K562 (cell line): ENCODE data around the gene ZNF559. TPM values are rescaled to one million over a fixed set of nuclear protein-coding genes. Genes with fewer than 3 reads are reported as not detected.

Experiments used
- ATAC-seq: fragments of 200-7000 bp; cut with Tn5 transposase; 3 replicates; pipeline ENCODE4 v1.9.1; 2020; ENCODE audit warnings: moderate library complexity
- BruUV-seq: library from RNA; stranded (reverse); fragments of 400-500 nt; replicated peaks from 2 replicates; lab custom pipeline; 2021; lab: Mats Ljungman, UMichigan
- CTCF ChIA-PET: fragments of 300-600 bp; formaldehyde crosslinking; extraction: SDS; loops from one replicate; lab custom pipeline; 2021; ENCODE audit warnings: low intra/inter-chr PET ratio; lab: Yijun Ruan, JAX
- POLR2A ChIA-PET: fragments of 300-600, 350-650 bp; sonication (Branson Sonifier 250); formaldehyde crosslinking; extraction: SDS; loops from one replicate; lab custom pipeline; 2021; ENCODE audit warnings: antibody characterized with exemption, inconsistent platforms; lab: Yijun Ruan, JAX
- DNase-seq, 4 experiments: peaks; one replicate each; pipeline versions ENCODE4 v3.0.0 to v3.0.0-alpha.2; 2011 to 2018; ENCODE audit warnings: low spot score in 3 of 4, mixed read lengths in 3 of 4; ENCODE audit errors: extremely low read depth in 1 of 4
- FAIRE-seq: peaks from 2 replicates; lab custom pipeline; 2011; peaks lifted over from hg19 to GRCh38; lab: Jason Lieb, UNC
- H2AFZ ChIP-seq: 2 replicates; pipeline ENCODE4 v1.6.0; 2011; ENCODE audit warnings: low read depth, low read length, control low read depth, inconsistent platforms
- H3K27ac ChIP-seq: fragments of 200-600 bp; 3 replicates; pipeline ENCODE4 v1.8.0; 2011; ENCODE audit warnings: low read depth, mild to moderate bottlenecking, control low read depth, inconsistent platforms, low read length, moderate library complexity, mixed read lengths; ENCODE audit errors: extremely low read depth
- H3K27me3 ChIP-seq, 2 experiments: fragments of 300-600 bp in 1 of 2; 2 replicates in 1 of 2; 3 replicates in 1 of 2; pipeline versions ENCODE4 v1.6.0 to v1.8.0; 2011; ENCODE audit warnings: inconsistent platforms in 2 of 2, low read length in 2 of 2, mild to moderate bottlenecking in 1 of 2, mixed read lengths in 1 of 2, moderate library complexity in 1 of 2; ENCODE audit not compliant: control insufficient read depth in 2 of 2, insufficient read depth in 2 of 2
- H3K36me3 ChIP-seq: fragments of 300-600 bp; 3 replicates; pipeline ENCODE4 v1.8.0; 2011; ENCODE audit warnings: mild to moderate bottlenecking, low read length, inconsistent platforms; ENCODE audit not compliant: control insufficient read depth, insufficient read depth
- H3K4me1 ChIP-seq, 2 experiments: fragments of 200-600 bp in 1 of 2; replicated peaks in 1 of 2; 2 replicates in 1 of 2; 3 replicates in 1 of 2; pipeline versions ENCODE4 v1.5.1 to v1.8.0; 2011; ENCODE audit warnings: inconsistent platforms in 2 of 2, low read length in 2 of 2, mild to moderate bottlenecking in 1 of 2, mixed read lengths in 1 of 2, moderate library complexity in 1 of 2; ENCODE audit not compliant: control insufficient read depth in 2 of 2, insufficient read depth in 2 of 2
- H3K4me2 ChIP-seq: 2 replicates; pipeline ENCODE4 v1.6.1; 2011; ENCODE audit warnings: low read length, control low read depth, inconsistent platforms, mixed read lengths; ENCODE audit not compliant: insufficient read depth
- H3K4me3 ChIP-seq: fragments of 200-600 bp; sonication (generic), shearing (Covaris generic); 2 replicates; pipeline ENCODE4 v1.5.1; 2016; ENCODE audit warnings: control low read depth, inconsistent platforms
- H3K79me2 ChIP-seq: fragments of 200-600 bp; 3 replicates; pipeline ENCODE4 v1.8.0; 2011; ENCODE audit warnings: low read length, inconsistent platforms; ENCODE audit not compliant: control insufficient read depth, insufficient read depth
- H3K9ac ChIP-seq, 2 experiments: 2 replicates each; pipeline versions ENCODE4 v1.6.0 to v1.6.1; 2011; ENCODE audit warnings: low read depth in 2 of 2, low read length in 2 of 2, control low read depth in 1 of 2, inconsistent platforms in 1 of 2, mild to moderate bottlenecking in 1 of 2, mixed read lengths in 1 of 2; ENCODE audit not compliant: insufficient read depth in 1 of 2
- H3K9me1 ChIP-seq: one replicate; pipeline ENCODE4 v1.6.0; 2011; ENCODE audit warnings: inconsistent platforms, mild to moderate bottlenecking, low read length, moderate library complexity; ENCODE audit not compliant: control insufficient read depth, insufficient read depth
- H3K9me3 ChIP-seq: replicated peaks from 2 replicates; pipeline ENCODE4 v1.5.1; 2011; ENCODE audit warnings: low read depth, low read length, inconsistent platforms; ENCODE audit not compliant: control insufficient read depth, insufficient read depth
- H4K20me1 ChIP-seq: replicated peaks from 2 replicates; pipeline ENCODE4 v1.6.1; 2011; ENCODE audit warnings: low read length, inconsistent platforms, mixed read lengths; ENCODE audit not compliant: control insufficient read depth, insufficient read depth
- ATF1 ChIP-seq, 2 experiments: fragments of 450-650 bp in 1 of 2; IDR thresholded peaks; 2 replicates each; pipeline ENCODE4 v1.6.1; 2016; ENCODE audit warnings: missing compliant biosample characterization in 1 of 2, missing genetic modification characterization in 1 of 2
- HLTF ChIP-seq: fragments of 450-650 bp; IDR thresholded peaks from 2 replicates; pipeline ENCODE4 v1.6.1; 2016
- PHF21A ChIP-seq: fragments of 450-650 bp; IDR thresholded peaks from 2 replicates; pipeline ENCODE4 v1.6.1; 2017; ENCODE audit warnings: low read depth, borderline replicate concordance
- TAF9B ChIP-seq: fragments of 450-650 bp; IDR thresholded peaks from 2 replicates; pipeline ENCODE4 v1.6.1; 2018; ENCODE audit warnings: mild to moderate bottlenecking; ENCODE audit not compliant: partially characterized antibody
- TRIM28 ChIP-seq: fragments of 450-650 bp; IDR thresholded peaks from 2 replicates; pipeline ENCODE4 v1.6.1; 2017
- WGBS: fragments of 100-300 bp; shearing (Covaris generic); methylation state at CpG from one replicate; pipeline ENCODE4 v1.1.6; 2016; ENCODE audit warnings: low coverage, mixed read lengths; ENCODE audit not compliant: insufficient coverage; ENCODE audit errors: missing lambda C conversion rate; 5-methylcytosine and 5-hydroxymethylcytosine counted together
- in situ Hi-C: fragments of 300-500 bp; cut with MboI; formaldehyde crosslinking; loops from 4 replicates; pipeline ENCODE4 v1.15.0; 2018; ENCODE audit warnings: inconsistent platforms, mixed read lengths
- intact Hi-C: fragments of 100-400 bp; cut with micrococcal nuclease; formaldehyde crosslinking; loops from 2 replicates; pipeline ENCODE4 v1.14.2; 2022
- polyA plus RNA-seq, 8 experiments: library from polyadenylated mRNA; depleted of rRNA in 4 of 8; stranded (reverse) in 5 of 8; unstranded in 3 of 8; fragments of >200 nt; fragmentation: Nextera tagmentation in 2 of 8; fragmentation: Illumina TruSeq in 1 of 8; extraction: Ambion mirVana in 2 of 8; extraction: Trizol in 1 of 8; gene quantifications; 2 replicates each; pipeline versions ENCODE4 v1.2.1 to v1.2.3, GENCODE V29; 2011 to 2014; ENCODE audit warnings: inconsistent platforms in 1 of 8, missing spikeins in 1 of 8
- total RNA-seq, 7 experiments: library from RNA; depleted of rRNA in 6 of 7; stranded (reverse); fragments of >200 nt in 6 of 7; fragmentation: Illumina TruSeq in 2 of 7; extraction: Trizol in 2 of 7; gene quantifications; 2 replicates each; pipeline versions ENCODE4 v1.2.1 to v1.2.3, GENCODE V29; 2011 to 2021; ENCODE audit warnings: low replicate concordance in 1 of 7
- TF ChIP-seq, protein P1 (sequence below): fragments of 450-650 bp; IDR thresholded peaks from 2 replicates; pipeline ENCODE4 v1.6.1; 2018; ENCODE audit warnings: mild to moderate bottlenecking, low read depth; ENCODE audit not compliant: partially characterized antibody
- TF ChIP-seq, protein P2 (sequence below), 2 experiments: fragments of 450-650 bp; IDR thresholded peaks; 2 replicates each; pipeline ENCODE4 v1.6.1; 2018; ENCODE audit warnings: mild to moderate bottlenecking in 2 of 2, low read depth in 1 of 2; ENCODE audit not compliant: partially characterized antibody in 2 of 2
- TF ChIP-seq, protein P3 (sequence below): sonication (generic); formaldehyde crosslinking; IDR thresholded peaks from 2 replicates; pipeline ENCODE4 v1.8.0; 2022; ENCODE audit warnings: missing genetic modification reagents, mild to moderate bottlenecking, borderline replicate concordance
- TF ChIP-seq, protein P4 (sequence below): fragments of 450-650 bp; formaldehyde crosslinking; IDR thresholded peaks from 2 replicates; pipeline ENCODE4 v1.4.0; 2022; ENCODE audit warnings: mild to moderate bottlenecking, moderate library complexity
- TF ChIP-seq, protein P5 (sequence below): sonication (generic); formaldehyde crosslinking; IDR thresholded peaks from 2 replicates; pipeline ENCODE4 v1.8.0; 2022; ENCODE audit warnings: mild to moderate bottlenecking, missing genetic modification reagents, borderline replicate concordance

ZNF559 gene
- total and polyA plus RNA-seq, 9 of the 15 experiments (the other 6 are each of a cell fraction or from before 2014, with no cell fraction given): 4.0 to 21.5 (median 11.5) TPM

DNA sequence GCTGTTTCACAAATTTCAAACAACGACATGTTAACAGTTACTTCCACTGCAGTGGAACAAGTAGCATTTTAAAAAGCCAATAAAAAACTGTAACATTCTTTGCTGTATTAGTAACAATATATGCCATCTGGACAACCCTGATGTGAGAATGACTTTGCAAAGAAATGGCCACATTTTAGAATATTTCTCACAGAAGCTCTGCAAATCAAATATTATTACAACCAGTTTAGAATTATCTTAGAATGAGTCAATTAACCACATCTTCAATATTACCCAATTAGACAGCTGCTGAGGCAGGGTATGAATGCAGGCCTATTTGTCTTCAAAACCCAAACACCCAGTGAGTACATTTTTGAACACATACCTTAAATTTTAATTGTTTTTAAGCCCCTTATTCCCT, 17.5 kb upstream of the ZNF559 start:
- 35% methylated on average over 1 of the region's 1 CpG for WGBS
- CTCF ChIA-PET: no interaction called here
- no peak for TF ChIP-seq TAF9B
- TF ChIP-seq, protein P1, sequence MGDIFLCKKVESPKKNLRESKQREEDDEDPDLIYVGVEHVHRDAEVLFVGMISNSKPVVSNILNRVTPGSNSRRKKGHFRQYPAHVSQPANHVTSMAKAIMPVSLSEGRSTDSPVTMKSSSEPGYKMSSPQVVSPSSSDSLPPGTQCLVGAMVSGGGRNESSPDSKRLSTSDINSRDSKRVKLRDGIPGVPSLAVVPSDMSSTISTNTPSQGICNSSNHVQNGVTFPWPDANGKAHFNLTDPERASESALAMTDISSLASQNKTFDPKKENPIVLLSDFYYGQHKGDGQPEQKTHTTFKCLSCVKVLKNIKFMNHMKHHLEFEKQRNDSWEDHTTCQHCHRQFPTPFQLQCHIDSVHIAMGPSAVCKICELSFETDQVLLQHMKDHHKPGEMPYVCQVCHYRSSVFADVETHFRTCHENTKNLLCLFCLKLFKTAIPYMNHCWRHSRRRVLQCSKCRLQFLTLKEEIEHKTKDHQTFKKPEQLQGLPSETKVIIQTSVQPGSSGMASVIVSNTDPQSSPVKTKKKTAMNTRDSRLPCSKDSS: no peak
- TF ChIP-seq, protein P2, sequence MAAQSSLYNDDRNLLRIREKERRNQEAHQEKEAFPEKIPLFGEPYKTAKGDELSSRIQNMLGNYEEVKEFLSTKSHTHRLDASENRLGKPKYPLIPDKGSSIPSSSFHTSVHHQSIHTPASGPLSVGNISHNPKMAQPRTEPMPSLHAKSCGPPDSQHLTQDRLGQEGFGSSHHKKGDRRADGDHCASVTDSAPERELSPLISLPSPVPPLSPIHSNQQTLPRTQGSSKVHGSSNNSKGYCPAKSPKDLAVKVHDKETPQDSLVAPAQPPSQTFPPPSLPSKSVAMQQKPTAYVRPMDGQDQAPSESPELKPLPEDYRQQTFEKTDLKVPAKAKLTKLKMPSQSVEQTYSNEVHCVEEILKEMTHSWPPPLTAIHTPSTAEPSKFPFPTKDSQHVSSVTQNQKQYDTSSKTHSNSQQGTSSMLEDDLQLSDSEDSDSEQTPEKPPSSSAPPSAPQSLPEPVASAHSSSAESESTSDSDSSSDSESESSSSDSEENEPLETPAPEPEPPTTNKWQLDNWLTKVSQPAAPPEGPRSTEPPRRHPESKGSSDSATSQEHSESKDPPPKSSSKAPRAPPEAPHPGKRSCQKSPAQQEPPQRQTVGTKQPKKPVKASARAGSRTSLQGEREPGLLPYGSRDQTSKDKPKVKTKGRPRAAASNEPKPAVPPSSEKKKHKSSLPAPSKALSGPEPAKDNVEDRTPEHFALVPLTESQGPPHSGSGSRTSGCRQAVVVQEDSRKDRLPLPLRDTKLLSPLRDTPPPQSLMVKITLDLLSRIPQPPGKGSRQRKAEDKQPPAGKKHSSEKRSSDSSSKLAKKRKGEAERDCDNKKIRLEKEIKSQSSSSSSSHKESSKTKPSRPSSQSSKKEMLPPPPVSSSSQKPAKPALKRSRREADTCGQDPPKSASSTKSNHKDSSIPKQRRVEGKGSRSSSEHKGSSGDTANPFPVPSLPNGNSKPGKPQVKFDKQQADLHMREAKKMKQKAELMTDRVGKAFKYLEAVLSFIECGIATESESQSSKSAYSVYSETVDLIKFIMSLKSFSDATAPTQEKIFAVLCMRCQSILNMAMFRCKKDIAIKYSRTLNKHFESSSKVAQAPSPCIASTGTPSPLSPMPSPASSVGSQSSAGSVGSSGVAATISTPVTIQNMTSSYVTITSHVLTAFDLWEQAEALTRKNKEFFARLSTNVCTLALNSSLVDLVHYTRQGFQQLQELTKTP (IDR thresholded peaks at IDR 0.05; ENCODE audit: low read depth in 1 of 2, partially characterized antibody in 2 of 2): no peak
- TF ChIP-seq, protein P3, sequence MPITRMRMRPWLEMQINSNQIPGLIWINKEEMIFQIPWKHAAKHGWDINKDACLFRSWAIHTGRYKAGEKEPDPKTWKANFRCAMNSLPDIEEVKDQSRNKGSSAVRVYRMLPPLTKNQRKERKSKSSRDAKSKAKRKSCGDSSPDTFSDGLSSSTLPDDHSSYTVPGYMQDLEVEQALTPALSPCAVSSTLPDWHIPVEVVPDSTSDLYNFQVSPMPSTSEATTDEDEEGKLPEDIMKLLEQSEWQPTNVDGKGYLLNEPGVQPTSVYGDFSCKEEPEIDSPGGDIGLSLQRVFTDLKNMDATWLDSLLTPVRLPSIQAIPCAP (CRISPR knock-in tag): no peak
- no peak for TF ChIP-seq HLTF
- TF ChIP-seq TRIM28: no peak
- no peak for TF ChIP-seq ATF1 (CRISPR knock-in tag; IDR thresholded peaks at IDR 0.05)
- no peak for TF ChIP-seq ATF1 (tag; IDR thresholded peaks at IDR 0.05)
- TF ChIP-seq, protein P4, sequence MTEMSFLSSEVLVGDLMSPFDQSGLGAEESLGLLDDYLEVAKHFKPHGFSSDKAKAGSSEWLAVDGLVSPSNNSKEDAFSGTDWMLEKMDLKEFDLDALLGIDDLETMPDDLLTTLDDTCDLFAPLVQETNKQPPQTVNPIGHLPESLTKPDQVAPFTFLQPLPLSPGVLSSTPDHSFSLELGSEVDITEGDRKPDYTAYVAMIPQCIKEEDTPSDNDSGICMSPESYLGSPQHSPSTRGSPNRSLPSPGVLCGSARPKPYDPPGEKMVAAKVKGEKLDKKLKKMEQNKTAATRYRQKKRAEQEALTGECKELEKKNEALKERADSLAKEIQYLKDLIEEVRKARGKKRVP (CRISPR knock-in tag): no peak
- TF ChIP-seq, protein P5, sequence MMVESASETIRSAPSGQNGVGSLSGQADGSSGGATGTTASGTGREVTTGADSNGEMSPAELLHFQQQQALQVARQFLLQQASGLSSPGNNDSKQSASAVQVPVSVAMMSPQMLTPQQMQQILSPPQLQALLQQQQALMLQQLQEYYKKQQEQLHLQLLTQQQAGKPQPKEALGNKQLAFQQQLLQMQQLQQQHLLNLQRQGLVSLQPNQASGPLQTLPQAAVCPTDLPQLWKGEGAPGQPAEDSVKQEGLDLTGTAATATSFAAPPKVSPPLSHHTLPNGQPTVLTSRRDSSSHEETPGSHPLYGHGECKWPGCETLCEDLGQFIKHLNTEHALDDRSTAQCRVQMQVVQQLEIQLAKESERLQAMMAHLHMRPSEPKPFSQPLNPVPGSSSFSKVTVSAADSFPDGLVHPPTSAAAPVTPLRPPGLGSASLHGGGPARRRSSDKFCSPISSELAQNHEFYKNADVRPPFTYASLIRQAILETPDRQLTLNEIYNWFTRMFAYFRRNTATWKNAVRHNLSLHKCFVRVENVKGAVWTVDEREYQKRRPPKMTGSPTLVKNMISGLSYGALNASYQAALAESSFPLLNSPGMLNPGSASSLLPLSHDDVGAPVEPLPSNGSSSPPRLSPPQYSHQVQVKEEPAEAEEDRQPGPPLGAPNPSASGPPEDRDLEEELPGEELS (CRISPR knock-in tag): no peak
- no peak for TF ChIP-seq PHF21A

More for the DNA sequence above, 17.5 kb upstream of the ZNF559 start:
- H3K9me3 ChIP-seq: no peaks in the 10 kb centered on the region
- no peak overlapping the region for H3K4me3 ChIP-seq
- peaks cover 7% of the 10 kb centered on the region for H3K79me2 ChIP-seq
- DNase-seq (no peak), ATAC-seq (no peak), FAIRE-seq (no peak)
- no TSS peak for BruUV-seq
- no peaks in the 10 kb centered on the region for H3K9me1 ChIP-seq
- in situ Hi-C loops (no loop called here), intact Hi-C loops (loop anchor here (5.0 kb wide), 1 partner anchor 164 kb away; the partner anchor contains the start of gene ZNF317)
- no peak overlapping the region for H2AFZ ChIP-seq
- H3K4me2 ChIP-seq: no peak overlapping the region
- H4K20me1 ChIP-seq: no peaks in the 10 kb centered on the region
- peaks cover 3 to 6% of the 10 kb centered on the region in 2 experiments; a peak in 2 of 5 replicates for H3K4me1 ChIP-seq
- no peak overlapping the region for H3K9ac ChIP-seq
- H3K27me3 ChIP-seq: no peaks in the 10 kb centered on the region
- no peak overlapping the region for H3K27ac ChIP-seq
- POLR2A ChIA-PET: no interaction called here
- peaks cover 5% of the 10 kb centered on the region; the same call in 1 of the 3 replicates for H3K36me3 ChIP-seq
